MM.1S (cell line): ENCODE data around the gene TCHHL1.
"Not testable (repeated sequence)": the region's sequence is repeated elsewhere in the genome, so short reads cannot be mapped to it uniquely, and the experiment has no call there.

Source experiments
- DNase-seq: peaks from one replicate; pipeline ENCODE4 v3.0.0-alpha.2; 2015
- H2AFZ ChIP-seq: fragments of 300-600 bp; sonication (generic); 2 replicates; pipeline ENCODE4 v1.6.0; 2016; ENCODE audit warnings: antibody characterized with exemption, low read length
- H3F3A ChIP-seq: fragments of 300-600 bp; sonication (generic); 2 replicates; pipeline ENCODE4 v1.6.1; 2016; ENCODE audit warnings: mild to moderate bottlenecking, antibody characterized with exemption, low read length, moderate library complexity, mixed read lengths; ENCODE audit not compliant: insufficient read depth
- H3K27ac ChIP-seq: fragments of 300-600 bp; sonication (generic); 2 replicates; pipeline ENCODE4 v1.5.1; 2016; ENCODE audit warnings: mild to moderate bottlenecking, low read length
- H3K27me3 ChIP-seq: fragments of 300-600 bp; sonication (generic); replicated peaks from 2 replicates; pipeline ENCODE4 v1.6.0; 2016; ENCODE audit warnings: low read length; ENCODE audit not compliant: insufficient read depth
- H3K36me3 ChIP-seq: fragments of 300-600 bp; sonication (generic); replicated peaks from 2 replicates; pipeline ENCODE4 v1.6.1; 2016; ENCODE audit warnings: mild to moderate bottlenecking, low read length, mixed read lengths; ENCODE audit not compliant: insufficient read depth
- H3K4me1 ChIP-seq: fragments of 300-600 bp; sonication (generic); 2 replicates; pipeline ENCODE4 v1.6.1; 2016; ENCODE audit warnings: low read length, mixed read lengths
- H3K4me2 ChIP-seq: fragments of 300-600 bp; sonication (generic); 2 replicates; pipeline ENCODE4 v1.6.0; 2016; ENCODE audit warnings: low read depth, low read length
- H3K4me3 ChIP-seq: fragments of 300-600 bp; sonication (generic); 2 replicates; pipeline ENCODE4 v1.5.1; 2016; ENCODE audit warnings: low read length, mixed read lengths
- H3K79me2 ChIP-seq: fragments of 300-600 bp; sonication (generic); 2 replicates; pipeline ENCODE4 v1.6.1; 2016; ENCODE audit warnings: mixed run types, low read length, mixed read lengths
- H3K9ac ChIP-seq: fragments of 300-600 bp; sonication (generic); 2 replicates; pipeline ENCODE4 v1.6.1; 2016; ENCODE audit warnings: low read length, mixed read lengths
- H3K9me2 ChIP-seq: fragments of 300-600 bp; sonication (generic); replicated peaks from 2 replicates; pipeline ENCODE4 v1.6.1; 2016; ENCODE audit warnings: mild to moderate bottlenecking, low read length, mixed read lengths; ENCODE audit not compliant: insufficient read depth
- H3K9me3 ChIP-seq: fragments of 300-600 bp; sonication (generic); replicated peaks from 2 replicates; pipeline ENCODE4 v1.6.1; 2016; ENCODE audit warnings: mild to moderate bottlenecking, low read length, mixed read lengths; ENCODE audit not compliant: insufficient read depth
- H4K20me1 ChIP-seq: fragments of 300-600 bp; sonication (generic); 2 replicates; pipeline ENCODE4 v1.6.1; 2016; ENCODE audit warnings: mild to moderate bottlenecking, low read length, moderate library complexity, mixed read lengths; ENCODE audit not compliant: insufficient read depth
- EZH2 ChIP-seq: fragments of 300-600 bp; sonication (generic); optimal IDR thresholded peaks from 2 replicates; pipeline ENCODE3; 2017; ENCODE audit warnings: low read depth, mild to moderate bottlenecking, antibody characterized with exemption, low read length, mixed read lengths
- EZH2phosphoT487 ChIP-seq: fragments of 300-600 bp; sonication (generic); IDR thresholded peaks from 2 replicates; pipeline ENCODE4 v1.6.1; 2018; ENCODE audit warnings: antibody characterized with exemption, low read length
- TF ChIP-seq, protein P1 (sequence below): fragments of 300-600 bp; sonication (generic); IDR thresholded peaks from 2 replicates; pipeline ENCODE4 v1.5.1; 2016; ENCODE audit warnings: antibody characterized with exemption, low read length, mixed read lengths

Gene TCHHL1

DNA sequence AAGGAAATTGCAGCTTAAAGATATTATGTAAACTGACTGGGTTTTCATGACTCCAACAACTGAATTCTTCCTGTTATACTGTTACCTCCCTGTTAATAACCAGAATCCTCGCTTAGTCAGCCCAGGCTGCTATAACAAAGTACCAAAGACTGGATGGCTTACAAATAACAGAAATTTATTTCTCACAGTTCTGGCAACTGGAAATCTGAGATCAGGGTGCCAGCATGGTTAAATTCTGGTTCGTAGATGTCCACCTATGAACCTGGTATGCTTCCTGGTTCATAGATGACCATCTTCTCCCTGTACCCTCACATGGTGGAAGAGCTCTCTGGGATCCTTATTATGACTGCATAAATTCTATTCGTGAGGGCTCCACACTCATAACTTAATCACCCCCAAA, 8.1 kb upstream of the TCHHL1 start:
- no peaks in the 10 kb centered on the region for H3K27me3 ChIP-seq
- H3K9me2 ChIP-seq: no peaks in the 10 kb centered on the region
- H3K4me3 ChIP-seq: no peak overlapping the region
- H3K9ac ChIP-seq: no peak overlapping the region
- no peaks in the 10 kb centered on the region for H3K9me3 ChIP-seq
- no peaks in the 10 kb centered on the region for H3K79me2 ChIP-seq
- TF ChIP-seq, protein P1, sequence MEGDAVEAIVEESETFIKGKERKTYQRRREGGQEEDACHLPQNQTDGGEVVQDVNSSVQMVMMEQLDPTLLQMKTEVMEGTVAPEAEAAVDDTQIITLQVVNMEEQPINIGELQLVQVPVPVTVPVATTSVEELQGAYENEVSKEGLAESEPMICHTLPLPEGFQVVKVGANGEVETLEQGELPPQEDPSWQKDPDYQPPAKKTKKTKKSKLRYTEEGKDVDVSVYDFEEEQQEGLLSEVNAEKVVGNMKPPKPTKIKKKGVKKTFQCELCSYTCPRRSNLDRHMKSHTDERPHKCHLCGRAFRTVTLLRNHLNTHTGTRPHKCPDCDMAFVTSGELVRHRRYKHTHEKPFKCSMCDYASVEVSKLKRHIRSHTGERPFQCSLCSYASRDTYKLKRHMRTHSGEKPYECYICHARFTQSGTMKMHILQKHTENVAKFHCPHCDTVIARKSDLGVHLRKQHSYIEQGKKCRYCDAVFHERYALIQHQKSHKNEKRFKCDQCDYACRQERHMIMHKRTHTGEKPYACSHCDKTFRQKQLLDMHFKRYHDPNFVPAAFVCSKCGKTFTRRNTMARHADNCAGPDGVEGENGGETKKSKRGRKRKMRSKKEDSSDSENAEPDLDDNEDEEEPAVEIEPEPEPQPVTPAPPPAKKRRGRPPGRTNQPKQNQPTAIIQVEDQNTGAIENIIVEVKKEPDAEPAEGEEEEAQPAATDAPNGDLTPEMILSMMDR: no peak
- TF ChIP-seq EZH2phosphoT487 (no peak), EZH2 (no peak)
- no peaks in the 10 kb centered on the region for H4K20me1 ChIP-seq
- H2AFZ ChIP-seq: no peak overlapping the region
- H3F3A ChIP-seq: no peaks in the 10 kb centered on the region
- no peak for DNase-seq
- H3K27ac ChIP-seq: no peak overlapping the region
- H3K4me2 ChIP-seq: no peak overlapping the region
- no peaks in the 10 kb centered on the region for H3K36me3 ChIP-seq
- H3K4me1 ChIP-seq: no peaks in the 10 kb centered on the region

DNA sequence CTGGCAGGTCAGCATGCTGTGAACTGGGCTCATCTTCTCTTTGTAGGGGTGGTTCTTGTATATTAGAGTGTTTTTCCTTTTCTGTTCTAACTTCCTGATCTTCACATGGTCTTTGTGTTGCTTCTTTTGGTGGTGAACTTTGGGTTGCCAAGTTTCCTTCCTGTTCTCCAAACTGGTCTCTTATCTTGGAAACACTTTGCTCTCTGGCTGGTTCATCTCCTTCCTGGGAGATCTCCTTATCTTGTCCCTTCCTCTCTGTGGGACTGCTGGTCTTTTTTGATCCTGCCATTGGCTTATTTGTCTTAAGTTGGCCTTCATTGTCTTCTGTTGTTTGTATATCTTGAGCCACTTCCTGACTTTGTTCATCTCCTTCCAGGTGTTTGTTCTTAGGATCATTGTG, 2.1 kb downstream of the TCHHL1 start:
- TF ChIP-seq EZH2 (no peak), EZH2phosphoT487 (no peak)
- no peak overlapping the region for H3K4me3 ChIP-seq
- H3K79me2 ChIP-seq: no peaks in the 10 kb centered on the region
- H3K9me3 ChIP-seq: no peaks in the 10 kb centered on the region
- no peaks in the 10 kb centered on the region for H4K20me1 ChIP-seq
- H2AFZ ChIP-seq: no peak overlapping the region
- no peak overlapping the region for H3K4me2 ChIP-seq
- H3K9me2 ChIP-seq: no peaks in the 10 kb centered on the region
- no peak overlapping the region for H3K9ac ChIP-seq
- no peaks in the 10 kb centered on the region for H3K36me3 ChIP-seq
- H3K27ac ChIP-seq: no peak overlapping the region
- H3F3A ChIP-seq: no peaks in the 10 kb centered on the region
- no peaks in the 10 kb centered on the region for H3K4me1 ChIP-seq
- DNase-seq: no peak
- H3K27me3 ChIP-seq: no peaks in the 10 kb centered on the region

DNA sequence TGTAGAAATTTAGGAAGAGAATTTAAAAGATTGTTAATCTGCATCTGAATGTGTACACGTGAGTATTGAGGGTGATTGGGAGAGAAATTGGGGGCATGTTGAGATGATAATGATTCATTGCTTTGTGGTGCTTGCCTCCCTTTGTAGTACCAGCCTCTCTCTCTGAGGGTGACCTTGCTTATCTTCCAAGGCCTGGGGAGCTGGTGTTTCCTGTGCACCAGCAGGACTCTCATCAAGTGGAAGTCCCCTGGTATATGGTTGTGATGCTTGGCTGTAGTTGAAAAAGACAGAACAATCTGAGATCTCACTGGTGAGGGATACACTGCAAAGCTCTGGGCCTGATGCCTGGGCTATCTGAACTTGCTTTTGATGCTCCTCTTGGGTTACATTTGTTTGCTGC, 4.0 kb downstream of the TCHHL1 start:
- no peak overlapping the region for H3K9ac ChIP-seq
- no peak overlapping the region for H3K27ac ChIP-seq
- no peaks in the 10 kb centered on the region for H3F3A ChIP-seq
- H2AFZ ChIP-seq: no peak overlapping the region
- DNase-seq: no peak
- no peaks in the 10 kb centered on the region for H3K4me1 ChIP-seq
- no peak overlapping the region for H3K4me3 ChIP-seq
- no peak overlapping the region for H3K4me2 ChIP-seq
- no peak for TF ChIP-seq EZH2
- TF ChIP-seq, protein P1: no peak
- no peak for TF ChIP-seq EZH2phosphoT487
- no peaks in the 10 kb centered on the region for H3K9me3 ChIP-seq
- H4K20me1 ChIP-seq: no peaks in the 10 kb centered on the region
- H3K36me3 ChIP-seq: no peaks in the 10 kb centered on the region
- no peaks in the 10 kb centered on the region for H3K79me2 ChIP-seq
- no peaks in the 10 kb centered on the region for H3K27me3 ChIP-seq
- no peaks in the 10 kb centered on the region for H3K9me2 ChIP-seq

DNA sequence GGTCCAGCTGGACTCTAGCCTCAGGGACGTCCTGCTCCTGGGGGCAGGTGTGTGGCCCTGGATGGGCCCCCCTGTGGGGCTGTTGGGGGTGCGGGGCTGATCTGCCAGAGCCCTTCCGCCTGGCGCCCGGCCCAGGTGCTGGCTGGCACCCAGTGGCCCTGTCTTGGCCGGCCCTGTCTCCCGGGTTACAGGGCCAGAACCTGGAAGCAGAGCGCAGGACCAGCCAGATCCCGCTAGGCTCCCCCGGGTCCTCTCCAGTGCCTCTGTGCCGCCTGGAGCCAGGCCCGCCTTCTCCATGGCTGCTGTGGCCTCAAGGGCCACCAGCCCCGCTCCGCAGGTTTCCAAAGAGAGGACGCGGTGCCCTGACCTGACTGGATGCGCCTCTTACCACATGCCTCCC, 7.8 kb downstream of the TCHHL1 start:
- not testable (repeated sequence) for DNase-seq, H3K9ac ChIP-seq, H3K9me2 ChIP-seq, H3K36me3 ChIP-seq, H3K79me2 ChIP-seq, H3K27ac ChIP-seq, H4K20me1 ChIP-seq, H2AFZ ChIP-seq, H3K4me2 ChIP-seq, H3K4me3 ChIP-seq, H3K4me1 ChIP-seq, H3K27me3 ChIP-seq, H3K9me3 ChIP-seq, H3F3A ChIP-seq

DNA sequence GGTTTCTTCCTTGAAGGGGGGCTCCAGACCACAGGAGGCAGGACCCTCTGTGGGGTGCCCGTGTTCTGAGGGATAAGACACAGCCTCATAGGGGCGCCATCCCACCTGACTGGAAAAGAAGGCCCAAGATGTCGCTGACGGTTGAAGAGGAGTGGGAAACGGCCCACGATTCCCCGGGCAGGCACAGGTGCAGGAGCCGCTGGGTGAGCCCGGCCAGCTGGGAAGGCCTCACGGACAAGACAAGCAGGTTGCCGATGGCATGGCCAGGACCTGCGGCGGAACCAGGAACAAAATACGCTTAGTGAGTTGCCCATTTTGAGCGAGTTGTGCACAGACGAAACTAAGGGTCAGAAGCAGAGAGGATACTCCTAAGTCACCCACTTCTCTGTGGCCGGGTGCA, 8.4 kb downstream of the TCHHL1 start:
- not testable (repeated sequence) for H3K36me3 ChIP-seq, H3F3A ChIP-seq, H2AFZ ChIP-seq, H3K4me3 ChIP-seq, H3K9me3 ChIP-seq, H3K4me1 ChIP-seq, H3K79me2 ChIP-seq, H3K27me3 ChIP-seq, H4K20me1 ChIP-seq, DNase-seq, H3K27ac ChIP-seq, H3K4me2 ChIP-seq, H3K9me2 ChIP-seq, H3K9ac ChIP-seq
